ENCODE results near the gene TFB1M.
"Not testable (repeated sequence)": the region's sequence is repeated elsewhere in the genome, so short reads cannot be mapped to it uniquely, and the experiment has no call there.

The TFB1M gene

GRCh38 chr6:155314092-155314772 lies at the start of gene TFB1M:
TFB1M (minus strand) TSS chr6:155314484; CDS start chr6:155314428, 56 bp downstream.
- DNase-seq = peak; percentile 99

- DNase-seq = not testable (repeated sequence)
These were observed 49.7 kb upstream of the TFB1M start for GRCh38 chr6:155364021-155364420.

DNA sequence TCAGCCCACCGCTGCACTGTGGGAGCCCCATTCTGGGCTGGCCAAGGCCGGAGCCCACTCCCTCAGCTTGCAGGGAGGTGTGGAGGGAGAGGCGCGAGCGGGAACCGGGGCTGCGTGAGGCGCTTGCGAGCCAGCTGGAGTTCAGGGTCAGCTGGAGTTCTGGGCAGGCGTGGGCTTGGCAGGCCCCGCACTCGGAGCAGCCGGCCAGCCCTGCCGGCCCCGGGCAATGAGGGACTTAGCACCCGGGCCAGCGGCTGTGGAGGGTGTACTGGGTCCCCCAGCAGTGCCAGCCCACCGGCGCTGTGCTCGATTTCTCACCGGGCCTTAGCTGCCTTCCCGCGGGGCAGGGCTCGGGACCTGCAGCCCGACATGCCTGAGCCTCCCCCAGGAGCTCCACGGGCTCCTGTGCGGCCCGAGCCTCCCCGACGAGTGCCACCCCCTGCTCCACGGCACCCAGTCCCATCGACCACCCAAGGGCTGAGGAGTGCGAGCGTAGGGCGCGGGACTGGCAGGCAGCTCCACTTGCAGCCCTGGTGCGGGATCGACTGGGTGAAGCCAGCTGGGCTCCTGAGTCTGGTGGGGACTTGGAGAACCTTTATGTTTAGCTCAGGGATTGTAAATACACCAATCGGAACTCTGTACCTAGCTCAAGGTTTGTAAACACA lies 48.8 kb upstream of the TFB1M start:
- DNase-seq = not testable (repeated sequence)

GRCh38 chr6:155354167-155354566 lies 39.9 kb upstream of the TFB1M start:
- DNase-seq = no peak

DNA sequence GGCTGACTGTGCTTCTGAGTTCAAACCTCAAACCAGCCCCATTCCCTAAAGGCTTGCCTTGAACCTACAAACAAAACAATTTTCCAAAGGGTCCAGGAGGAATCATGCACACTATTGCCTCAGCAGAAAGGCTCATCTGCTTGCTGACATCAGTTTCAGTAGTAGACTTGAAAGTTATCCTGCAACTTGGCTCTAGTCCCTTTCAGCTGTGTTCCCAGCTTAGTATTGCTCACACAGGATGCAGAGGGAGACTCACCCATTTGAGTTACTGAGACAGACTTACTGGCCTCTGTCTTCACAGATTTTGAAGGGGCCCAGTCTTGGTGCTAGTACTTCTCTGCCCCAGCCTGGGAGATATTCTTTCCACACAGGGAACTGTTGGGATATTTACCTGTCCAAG lies 38.5 kb upstream of the TFB1M start:
- DNase-seq = peak; percentile 51

DNA sequence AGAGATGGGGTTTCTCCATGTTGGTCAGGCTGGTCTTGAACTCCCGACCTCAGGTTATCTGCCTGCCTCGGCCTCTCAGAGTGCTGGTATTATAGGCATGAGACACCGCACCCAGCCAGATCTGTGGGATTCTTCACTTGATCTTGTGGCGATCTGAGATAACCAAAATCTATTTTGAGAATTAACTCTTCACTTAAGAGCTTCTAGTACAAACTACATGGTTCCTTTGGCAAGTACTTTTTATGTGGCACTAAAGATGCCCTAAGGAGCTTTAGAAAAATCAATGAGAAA lies 37.8 kb upstream of the TFB1M start:
- DNase-seq = no peak

DNA sequence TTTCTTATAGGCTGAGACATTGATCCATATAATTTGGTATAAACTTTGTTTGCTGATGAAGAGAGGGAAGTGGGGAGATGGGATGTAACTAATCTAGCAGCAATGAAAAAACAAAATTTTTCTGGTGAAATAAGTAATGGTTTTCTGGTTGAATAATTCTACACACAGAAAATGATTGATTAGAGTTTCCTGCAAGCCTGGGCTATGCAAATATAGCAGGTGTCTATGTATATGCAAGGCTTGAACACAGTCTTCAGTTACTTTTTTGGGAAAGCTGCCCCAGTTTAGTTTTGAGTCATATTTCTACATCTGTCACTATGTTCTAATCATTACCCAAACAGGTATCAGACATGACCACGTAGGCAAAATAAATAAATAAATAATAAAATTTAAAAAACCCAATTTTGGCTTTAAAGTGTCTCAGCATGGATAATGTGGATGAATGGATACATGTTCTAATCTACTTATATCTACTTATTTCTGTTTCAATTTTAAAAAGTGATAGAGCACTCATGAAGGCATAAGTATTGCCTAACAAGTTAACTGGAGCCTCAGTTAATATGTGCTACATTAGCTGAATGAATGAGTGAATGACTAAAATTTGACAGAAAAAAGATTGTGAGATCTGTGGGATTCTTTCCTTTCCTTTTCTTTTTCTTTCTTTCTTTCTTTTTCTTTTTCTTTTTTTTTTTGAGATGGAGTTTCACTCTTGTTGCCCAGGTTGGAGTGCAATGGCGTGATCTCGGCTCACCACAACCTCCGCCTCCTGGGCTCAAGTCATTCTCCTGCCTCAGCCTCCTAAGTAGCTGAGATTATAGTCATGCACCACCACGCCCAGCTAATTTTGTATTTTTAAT lies 37.2 kb upstream of the TFB1M start:
- no peak for DNase-seq

GRCh38 chr6:155349956-155350355 lies 35.7 kb upstream of the TFB1M start:
- no peak for DNase-seq

GRCh38 chr6:155349129-155349528 lies 34.8 kb upstream of the TFB1M start:
- DNase-seq = peak; percentile 21

DNA sequence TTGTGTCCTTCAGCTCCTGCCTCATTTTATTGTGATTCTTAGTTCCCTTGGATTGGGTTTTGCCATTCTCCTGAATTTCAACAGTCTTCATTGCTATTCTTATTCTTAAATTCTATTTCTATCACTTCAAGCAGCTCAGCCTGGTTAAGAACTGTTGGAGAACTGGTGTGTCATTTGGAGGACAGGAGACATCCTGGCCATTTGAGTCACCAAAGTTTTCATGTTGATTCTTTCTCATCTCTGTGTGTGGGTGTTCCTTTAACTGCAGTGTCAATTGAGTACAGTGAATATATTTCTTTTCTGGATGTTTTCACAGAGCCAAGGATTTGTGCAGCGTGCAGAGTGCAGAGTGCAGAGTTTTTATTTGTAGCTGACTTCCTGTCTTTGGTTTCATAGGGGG lies 33.5 kb upstream of the TFB1M start:
- no peak for DNase-seq

GRCh38 chr6:155346957-155347356 lies 32.7 kb upstream of the TFB1M start:
- DNase-seq = no peak

DNA sequence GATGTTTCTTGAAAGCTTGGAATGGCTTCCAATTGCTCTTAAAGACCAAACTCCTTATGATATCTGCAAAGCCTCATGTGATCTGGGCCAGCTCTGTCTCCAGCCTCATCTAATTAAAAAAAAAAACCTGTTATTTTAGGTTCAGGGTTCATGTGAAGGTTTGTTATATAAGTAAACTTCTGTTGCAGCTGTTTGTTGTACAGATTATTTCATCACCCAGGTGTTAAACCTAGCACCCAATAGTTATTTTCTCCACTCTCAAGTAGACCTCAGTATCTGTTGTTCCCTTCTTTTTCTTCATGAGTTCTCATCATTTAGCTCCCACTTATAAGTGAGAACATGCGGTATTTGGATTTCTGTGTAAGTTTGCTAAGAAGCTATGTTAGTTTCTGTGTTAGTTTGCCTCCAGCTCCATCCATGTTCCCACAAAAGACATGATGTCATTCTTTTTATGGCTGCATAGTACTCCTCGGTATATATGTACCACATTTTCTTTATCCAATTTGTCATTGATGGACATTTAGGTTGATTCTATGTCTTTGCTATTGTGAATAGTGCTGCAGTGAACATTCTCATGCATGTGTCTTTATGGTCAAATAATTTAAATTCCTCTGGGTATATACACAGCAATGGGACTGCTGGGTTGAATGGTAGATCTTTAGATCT lies 30.2 kb upstream of the TFB1M start:
- no peak for DNase-seq

DNA sequence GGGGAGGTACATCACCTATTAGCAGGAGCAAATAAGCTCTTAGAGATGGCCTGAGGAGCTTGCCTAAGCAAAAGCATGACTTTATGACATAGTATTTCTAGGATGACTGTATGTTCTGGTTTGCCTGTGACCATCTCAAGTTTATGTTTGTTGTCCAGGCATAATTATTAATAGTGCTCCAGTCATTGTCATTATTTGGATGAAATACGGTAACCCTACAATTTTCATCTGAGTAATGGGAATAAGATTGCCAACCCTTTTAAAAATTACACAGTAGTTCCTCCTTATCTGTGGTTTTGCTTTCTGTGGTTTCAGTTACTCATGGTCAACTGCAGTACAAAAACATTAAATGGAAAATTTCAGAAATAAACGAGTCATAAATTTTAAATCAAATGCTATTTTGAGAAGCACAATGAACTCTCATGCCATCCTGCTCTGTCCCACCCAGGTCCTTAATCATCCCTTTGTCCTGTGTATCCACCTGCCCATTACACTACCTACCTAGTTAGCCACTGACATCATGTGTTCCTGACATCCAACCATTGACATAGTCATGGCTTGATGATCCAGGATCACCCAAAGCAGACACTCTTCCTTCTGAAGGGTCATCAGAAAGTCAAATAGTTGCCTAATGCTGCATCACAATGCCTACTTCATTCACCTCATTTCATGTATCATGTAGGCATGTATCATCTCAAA lies 27.0 kb upstream of the TFB1M start:
- peak; percentile 60 for DNase-seq

GRCh38 chr6:155340464-155341129 lies 26.3 kb upstream of the TFB1M start:
- DNase-seq = peak; percentile 55

DNA sequence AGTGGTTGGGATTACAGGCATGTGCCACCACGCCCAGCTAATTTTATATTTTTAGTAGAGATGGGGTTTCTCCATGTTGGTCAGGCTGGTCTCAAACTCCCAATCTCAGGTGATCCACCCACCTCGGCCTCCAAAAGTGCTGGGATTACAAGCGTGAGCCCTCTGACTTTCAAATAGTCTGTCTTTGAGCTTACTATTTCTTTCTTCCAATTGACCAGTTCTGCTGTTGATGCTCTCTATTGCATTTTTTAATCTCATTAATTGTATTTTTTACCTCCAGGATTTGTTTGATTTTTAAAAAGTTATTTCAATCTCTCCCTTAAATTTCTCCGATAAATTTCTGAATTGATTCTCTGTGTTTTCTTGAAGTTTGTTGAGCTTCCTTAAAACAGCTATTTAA lies 25.6 kb upstream of the TFB1M start:
- DNase-seq = not testable (repeated sequence)

GRCh38 chr6:155338237-155338636 lies 24.0 kb upstream of the TFB1M start:
- DNase-seq = not testable (repeated sequence)

DNA sequence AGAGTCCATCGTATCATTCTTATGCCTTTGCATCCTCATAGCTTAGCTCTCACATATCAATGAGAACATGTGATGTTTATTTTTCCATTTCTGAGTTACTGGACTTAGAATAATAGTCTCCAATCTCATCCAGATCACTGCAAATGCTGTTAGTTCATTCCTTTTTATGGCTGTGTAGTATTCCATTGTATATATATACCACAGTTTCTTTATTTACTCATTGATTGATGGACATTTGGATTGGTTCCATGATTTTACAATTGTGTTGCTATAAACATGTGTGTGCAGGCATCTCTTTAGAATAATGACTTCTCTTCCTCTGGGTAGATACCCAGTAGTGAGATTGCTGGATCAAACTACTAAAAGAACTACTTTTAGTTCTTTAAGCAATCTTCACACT lies 21.0 kb upstream of the TFB1M start:
- no peak for DNase-seq

DNA sequence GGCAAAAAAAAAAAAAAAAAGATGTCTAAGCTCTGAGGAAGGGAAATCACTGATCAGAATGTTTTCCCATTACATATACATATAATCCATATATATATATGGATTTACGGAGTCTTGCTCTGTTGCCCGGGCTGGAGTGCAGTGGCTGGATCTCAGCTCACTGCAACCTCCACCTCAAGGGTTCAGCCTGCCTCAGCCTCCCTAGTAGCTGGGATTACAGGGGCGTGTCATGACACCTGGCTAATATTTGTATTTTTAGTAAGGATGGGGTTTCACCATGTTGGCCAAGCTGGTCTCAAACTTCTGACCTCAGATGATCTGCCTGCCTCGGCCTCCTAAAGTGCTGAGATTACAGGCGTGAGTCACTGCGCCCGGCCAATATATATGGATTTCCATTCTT lies 19.8 kb upstream of the TFB1M start:
- not testable (repeated sequence) for DNase-seq

DNA sequence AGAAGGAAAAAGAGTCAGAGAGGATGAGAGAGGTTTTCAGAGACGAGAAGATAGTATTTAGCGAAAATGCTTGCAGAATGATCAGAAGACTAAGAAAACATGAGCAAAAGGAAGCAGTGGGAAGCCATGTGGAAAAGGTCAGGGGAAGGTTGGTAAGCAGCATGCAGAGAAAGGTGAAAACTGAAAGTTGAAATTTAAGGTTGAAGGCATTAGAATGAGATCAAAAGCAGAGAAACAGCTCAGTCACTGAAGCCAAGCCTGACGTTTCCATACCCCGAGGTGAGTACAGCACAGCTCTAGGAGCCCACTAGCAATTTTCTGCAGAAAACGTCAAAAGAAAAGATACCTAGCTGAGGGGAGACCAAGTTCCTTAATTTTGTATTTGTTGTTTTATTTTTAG lies 19.1 kb upstream of the TFB1M start:
- DNase-seq = no peak

DNA sequence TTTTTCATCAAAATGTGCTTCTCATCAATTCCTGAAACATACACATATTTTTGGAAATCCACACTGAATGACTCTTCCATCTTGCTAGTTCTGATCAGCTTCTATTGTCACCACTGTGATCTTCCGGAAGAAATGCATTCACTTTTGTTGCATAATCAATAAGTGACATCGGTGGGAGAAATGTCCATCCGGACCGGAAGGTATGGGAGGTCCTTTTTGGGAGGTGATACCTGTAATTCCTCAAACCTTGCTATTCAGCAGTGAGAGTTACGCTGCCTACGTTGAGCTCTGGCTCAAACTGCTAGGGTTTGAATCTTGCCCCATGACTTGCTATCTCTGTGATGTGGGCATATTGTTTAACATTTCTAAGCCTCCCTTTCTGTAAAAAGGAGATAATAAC lies 16.6 kb upstream of the TFB1M start:
- DNase-seq = no peak

- no peak for DNase-seq
These were observed 15.9 kb upstream of the TFB1M start for GRCh38 chr6:155330133-155330734.
